Epithelial cell of alveolus of lung (primary cell): ENCODE measurements around the gene C7orf57. TPM values are rescaled to one million over a fixed set of nuclear protein-coding genes. Genes with fewer than 3 reads are reported as not detected.

Experiments used
- total RNA-seq: library from RNA; depleted of rRNA; stranded (reverse); fragments of >200 nt; gene quantifications from 2 replicates; pipeline ENCODE4 v1.2.1, GENCODE V29; 2015

The C7orf57 gene
- under 0.01 TPM in 1 of 2 replicates, not detected in the other for total RNA-seq

GRCh38 chr7:48035301-48035966, at the start of gene C7orf57:
Gene C7orf57, plus strand, starts transcription at chr7:48035543. Its CDS starts 766 bp downstream, at chr7:48036309.

GRCh38 chr7:48028938-48029337, 6.4 kb upstream of the C7orf57 start, which contains the start of gene SUN3:
Gene SUN3, minus strand, starts transcription at chr7:48029107. Its CDS starts 169 bp downstream, at chr7:48028938.

GRCh38 chr7:48089046-48090003, 54.0 kb downstream of the C7orf57 start, which contains the start of gene UPP1:
Gene UPP1, plus strand, starts transcription at chr7:48089265. Its CDS starts 5,519 bp downstream, at chr7:48094784.

Other genes with a start within 250 kb of the C7orf57 start
- gene PKD1L1, start 87.1 kb upstream of the C7orf57 start, total RNA-seq = under 0.01 TPM in 1 of 2 replicates, not detected in the other
- gene HUS1, start 55.9 kb upstream of the C7orf57 start, total RNA-seq = 16.0 and 19.2 TPM in 2 replicates
- not detected in 2 replicates for gene SUN3, start 6.4 kb upstream of the C7orf57 start, total RNA-seq
- 2.6 and 38.4 TPM in 2 replicates for gene UPP1, start 53.7 kb downstream of the C7orf57 start, total RNA-seq
- under 0.01 and 0.08 TPM in 2 replicates for gene ABCA13, start 135.9 kb downstream of the C7orf57 start, total RNA-seq